Liver (tissue), 3 donors: ENCODE results near the gene DNM3.

Source experiments
- CTCF ChIP-seq: fragments of 150-350 bp; IDR thresholded peaks from 2 replicates; pipeline ENCODE4 v1.5.1; 2017; ENCODE audit warnings: improper control_type of control experiment, low read depth, low read length; ENCODE audit not compliant: missing input control
- EGR1 ChIP-seq, 2 donors: IDR thresholded peaks; 2 replicates each; pipeline ENCODE4 v1.6.1; 2016 to 2018; ENCODE audit warnings: antibody characterized with exemption in 2 of 2, low read depth in 2 of 2
- FOXA1 ChIP-seq: IDR thresholded peaks from 2 replicates; pipeline ENCODE4 v1.6.1; 2016; ENCODE audit warnings: antibody characterized with exemption
- GABPA ChIP-seq, 2 donors: IDR thresholded peaks in 1 of 2; conservative IDR thresholded peaks in 1 of 2; 2 replicates each; pipeline ENCODE4 v1.6.1; 2016; ENCODE audit warnings: antibody characterized with exemption in 2 of 2, mild to moderate bottlenecking in 1 of 2, moderate library complexity in 1 of 2
- JUND ChIP-seq, 2 donors: IDR thresholded peaks; 2 replicates each; pipeline ENCODE4 v1.6.1; 2016; ENCODE audit warnings: antibody characterized with exemption in 2 of 2
- MAX ChIP-seq: IDR thresholded peaks from 2 replicates; pipeline ENCODE4 v1.6.1; 2016; ENCODE audit warnings: antibody characterized with exemption
- RAD21 ChIP-seq, 2 donors: IDR thresholded peaks; 2 replicates each; pipeline ENCODE4 v1.6.1; 2016; ENCODE audit warnings: antibody characterized with exemption in 2 of 2, mild to moderate bottlenecking in 2 of 2
- REST ChIP-seq: IDR thresholded peaks from 2 replicates; pipeline ENCODE4 v1.6.1; 2016; ENCODE audit warnings: antibody characterized with exemption, mild to moderate bottlenecking
- SP1 ChIP-seq: IDR thresholded peaks from 2 replicates; pipeline ENCODE4 v1.6.1; 2018; ENCODE audit warnings: antibody characterized with exemption, mild to moderate bottlenecking
- TAF1 ChIP-seq: conservative IDR thresholded peaks from 2 replicates; pipeline ENCODE4 v1.6.1; 2016; ENCODE audit warnings: antibody characterized with exemption, mild to moderate bottlenecking
- YY1 ChIP-seq: IDR thresholded peaks from 2 replicates; pipeline ENCODE4 v1.6.1; 2016; ENCODE audit warnings: antibody characterized with exemption, mild to moderate bottlenecking
- ZBTB33 ChIP-seq: IDR thresholded peaks from 2 replicates; pipeline ENCODE4 v1.6.1; 2016; ENCODE audit warnings: antibody characterized with exemption
- donor health status: healthy.
- donor health status: healthy.

GRCh38 chr1:172134087-172134731 lies 292.9 kb downstream of the DNM3 start:
- TF ChIP-seq FOXA1 (no peak), CTCF (no peak), JUND (IDR thresholded peaks at IDR 0.05) (no peak), MAX (no peak), YY1 (no peak), GABPA (IDR thresholded peaks at IDR 0.05 in 1 of 2, conservative IDR thresholded peaks at IDR 0.05 in 1 of 2) (no peak), TAF1 (no peak), REST (no peak), RAD21 (IDR thresholded peaks at IDR 0.05) (no peak), EGR1 (IDR thresholded peaks at IDR 0.05; ENCODE audit: low read depth in 2 of 2) (no peak), SP1 (no peak), ZBTB33 (no peak)
